HG03575 (cell line): ENCODE measurements around the gene DUSP28.

Experiments
- ATAC-seq: cut with Tn5 transposase; IDR thresholded peaks from one replicate; pipeline ENCODE4 v1.9.1; 2021; ENCODE audit not compliant: unreplicated experiment, insufficient number of reproducible peaks, low FRiP score; ENCODE audit errors: extremely low read depth

DUSP28 gene

DNA sequence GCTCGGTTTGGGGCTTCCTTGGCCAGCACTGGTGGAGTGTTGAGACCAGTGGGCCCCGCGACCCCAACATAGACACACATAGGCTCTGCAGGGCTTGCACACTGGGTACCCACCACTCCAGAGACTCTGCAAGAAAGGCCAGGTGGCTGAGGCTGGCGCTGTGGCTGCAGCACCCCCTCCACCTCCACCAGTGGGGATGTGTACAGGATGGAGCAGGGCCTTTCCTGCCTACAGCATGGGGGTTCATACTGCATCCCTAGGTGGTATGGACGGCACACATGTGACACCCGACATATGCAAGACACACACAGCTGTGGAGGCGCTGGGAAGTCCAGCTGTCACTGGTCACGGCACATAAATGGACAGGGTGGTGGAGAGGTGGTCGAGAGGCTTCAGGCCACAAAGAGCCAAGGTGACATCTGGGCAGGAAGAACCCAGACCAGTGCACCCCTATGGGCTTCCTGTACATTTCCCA lies 9.4 kb downstream of the DUSP28 start:
- no peak for ATAC-seq

DNA sequence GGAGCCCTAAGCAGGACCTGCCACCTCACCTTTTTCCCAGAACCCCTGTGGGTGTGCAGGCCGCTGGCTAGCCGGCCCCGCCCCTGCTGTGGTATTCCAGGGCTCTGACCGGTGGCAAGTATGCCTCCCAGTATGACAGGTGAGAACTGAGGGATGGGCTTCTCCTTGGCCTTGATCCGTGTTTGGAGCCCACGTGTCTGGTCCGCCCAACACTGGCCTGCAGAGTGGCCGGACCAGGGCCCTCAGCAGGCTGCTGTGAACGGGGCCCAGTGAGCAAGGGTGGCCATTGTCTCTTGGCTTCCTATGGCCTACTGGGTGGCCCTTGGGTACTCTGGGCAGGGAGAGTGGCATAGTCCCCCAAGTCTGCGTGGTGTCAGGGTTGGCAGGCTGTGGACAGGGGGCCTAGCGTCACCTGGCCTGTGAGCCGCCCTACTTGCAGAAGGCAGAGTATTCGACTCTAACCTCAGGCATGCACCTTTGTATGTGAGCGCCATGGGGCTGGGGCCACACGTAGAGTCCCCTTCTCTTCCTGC lies 9.9 kb downstream of the DUSP28 start:
- ATAC-seq, result no peak

DNA sequence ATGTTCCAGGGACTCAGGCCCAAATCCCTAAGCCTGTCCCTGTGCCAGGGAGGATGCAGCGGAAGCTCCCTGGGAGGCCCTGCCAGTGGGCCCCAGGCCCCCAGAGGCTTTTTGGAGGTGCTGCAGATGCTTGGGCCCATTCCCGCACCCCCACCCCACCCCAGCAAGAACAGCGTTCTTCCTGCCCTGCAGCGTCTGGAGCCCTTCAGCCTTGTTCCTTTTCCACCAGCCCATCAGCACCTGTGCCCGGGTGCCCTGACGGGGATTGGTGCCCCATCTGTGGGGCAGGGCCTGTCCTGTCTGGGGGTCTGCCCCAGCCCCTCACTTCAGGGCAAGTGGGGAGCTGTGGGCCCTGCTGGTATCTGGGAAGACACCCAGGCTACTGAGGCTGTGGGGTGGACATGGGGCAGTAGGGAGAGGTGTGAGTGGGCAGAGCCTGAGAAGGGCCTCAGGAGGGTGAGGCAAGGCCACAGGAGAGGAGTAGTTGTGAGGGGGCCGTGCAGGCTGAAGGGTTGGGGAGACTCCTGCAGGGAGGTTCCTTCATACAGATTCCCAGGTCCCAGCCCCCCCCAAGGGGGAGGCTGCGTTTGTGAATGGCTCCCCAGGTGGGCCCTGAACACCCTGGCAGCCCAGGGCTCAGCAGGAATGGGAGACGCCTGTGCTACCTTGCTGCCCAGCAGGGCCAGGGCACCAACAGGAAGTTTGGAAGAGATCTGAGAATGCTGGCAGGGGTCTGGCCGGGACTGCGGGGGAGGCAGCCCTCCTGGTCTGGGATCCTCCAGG lies 10.6 kb downstream of the DUSP28 start:
- no peak for ATAC-seq

DNA sequence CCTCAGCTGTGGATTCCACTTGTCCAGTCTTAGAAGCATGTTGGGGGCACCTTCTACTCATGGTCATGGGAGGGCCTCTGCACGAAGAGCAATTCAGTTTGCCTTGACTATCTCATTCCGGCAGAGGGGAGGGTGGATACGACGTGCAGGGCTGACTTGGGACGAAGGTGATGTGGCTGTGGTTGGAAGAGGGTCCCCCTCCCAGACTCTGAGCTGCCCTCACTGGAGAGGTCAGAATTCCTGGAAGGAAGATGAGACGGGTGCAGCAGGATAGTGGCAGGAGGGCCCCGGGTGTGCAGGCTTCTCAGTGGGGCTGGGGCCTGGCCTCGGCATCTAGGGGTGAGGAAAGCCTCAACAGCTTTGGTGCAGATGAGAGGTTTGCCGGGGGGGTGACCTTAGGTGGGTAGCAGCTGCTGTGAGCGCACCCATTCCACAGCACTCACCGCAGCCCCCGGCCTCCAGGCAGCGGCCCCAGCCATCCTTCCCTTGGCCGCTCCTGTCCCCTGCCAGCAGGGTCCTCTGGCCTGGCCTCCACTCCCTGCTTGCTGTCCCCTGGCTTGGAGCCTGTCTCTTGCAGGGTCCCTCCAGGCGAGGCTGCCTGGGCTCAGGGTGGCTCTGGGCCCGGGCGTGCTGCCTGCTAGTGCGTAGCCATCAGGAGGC lies 11.3 kb downstream of the DUSP28 start:
- ATAC-seq, result no peak

DNA sequence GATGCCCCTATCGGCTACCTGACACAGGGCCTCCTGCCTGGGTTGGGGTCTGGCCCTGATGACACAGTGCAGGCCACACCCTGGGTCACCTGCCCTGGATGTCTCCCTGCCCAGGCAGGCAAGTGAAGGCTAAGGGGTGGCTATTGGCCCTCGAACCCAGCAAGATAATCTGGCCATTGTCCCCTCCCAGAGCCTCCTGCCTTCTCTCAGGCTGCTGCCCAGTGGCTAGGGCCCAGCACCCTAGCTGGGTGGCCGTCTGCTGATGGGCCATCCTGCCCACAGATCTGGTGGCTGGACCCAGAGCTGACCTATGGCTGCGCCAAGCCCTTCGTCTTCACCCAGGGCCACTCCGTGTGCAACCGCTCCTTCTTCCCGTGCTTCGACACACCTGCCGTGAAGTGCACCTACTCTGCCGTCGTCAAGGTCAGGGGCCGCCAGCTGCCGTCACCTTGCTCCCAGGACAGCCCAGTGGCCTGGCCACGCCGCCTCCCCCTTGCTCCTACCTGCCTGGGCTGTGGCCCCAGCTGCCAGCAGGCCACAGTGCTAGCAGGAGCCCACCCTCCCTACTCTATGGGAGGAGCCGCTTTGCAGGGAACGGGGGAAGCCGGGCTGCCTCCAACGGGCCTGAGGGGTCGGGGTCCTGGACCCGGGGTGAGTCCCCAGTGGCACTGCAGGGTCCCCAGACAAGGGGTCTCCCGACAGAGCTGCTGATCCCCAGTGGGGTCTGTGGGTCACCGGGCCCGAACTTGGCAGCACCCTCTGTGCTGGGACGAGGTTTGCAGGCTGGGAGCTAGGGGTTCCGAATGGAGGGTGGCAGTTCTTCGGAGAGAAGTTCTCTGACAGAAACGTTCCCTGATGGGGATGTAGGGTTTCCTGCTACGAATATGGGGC lies 12.2 kb downstream of the DUSP28 start:
- no peak for ATAC-seq

DNA sequence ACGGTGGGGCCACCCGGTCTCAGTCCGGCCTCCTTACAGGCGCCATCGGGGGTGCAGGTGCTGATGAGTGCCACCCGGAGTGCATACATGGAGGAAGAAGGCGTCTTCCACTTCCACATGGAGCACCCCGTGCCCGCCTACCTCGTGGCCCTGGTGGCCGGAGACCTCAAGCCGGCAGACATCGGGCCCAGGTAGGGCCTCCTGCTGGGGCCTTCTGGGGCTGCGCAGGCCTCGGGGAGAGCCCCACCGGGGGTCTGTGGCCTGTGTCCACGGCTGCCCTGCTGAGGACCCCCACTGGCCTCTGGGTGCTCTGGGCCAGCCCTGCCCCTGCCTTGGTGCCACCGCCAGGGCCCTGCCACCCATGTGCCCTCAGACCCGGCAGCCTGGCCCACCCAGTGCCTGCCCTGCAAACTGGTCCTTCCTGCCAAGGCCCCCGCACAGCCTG lies 12.9 kb downstream of the DUSP28 start:
- no peak for ATAC-seq

DNA sequence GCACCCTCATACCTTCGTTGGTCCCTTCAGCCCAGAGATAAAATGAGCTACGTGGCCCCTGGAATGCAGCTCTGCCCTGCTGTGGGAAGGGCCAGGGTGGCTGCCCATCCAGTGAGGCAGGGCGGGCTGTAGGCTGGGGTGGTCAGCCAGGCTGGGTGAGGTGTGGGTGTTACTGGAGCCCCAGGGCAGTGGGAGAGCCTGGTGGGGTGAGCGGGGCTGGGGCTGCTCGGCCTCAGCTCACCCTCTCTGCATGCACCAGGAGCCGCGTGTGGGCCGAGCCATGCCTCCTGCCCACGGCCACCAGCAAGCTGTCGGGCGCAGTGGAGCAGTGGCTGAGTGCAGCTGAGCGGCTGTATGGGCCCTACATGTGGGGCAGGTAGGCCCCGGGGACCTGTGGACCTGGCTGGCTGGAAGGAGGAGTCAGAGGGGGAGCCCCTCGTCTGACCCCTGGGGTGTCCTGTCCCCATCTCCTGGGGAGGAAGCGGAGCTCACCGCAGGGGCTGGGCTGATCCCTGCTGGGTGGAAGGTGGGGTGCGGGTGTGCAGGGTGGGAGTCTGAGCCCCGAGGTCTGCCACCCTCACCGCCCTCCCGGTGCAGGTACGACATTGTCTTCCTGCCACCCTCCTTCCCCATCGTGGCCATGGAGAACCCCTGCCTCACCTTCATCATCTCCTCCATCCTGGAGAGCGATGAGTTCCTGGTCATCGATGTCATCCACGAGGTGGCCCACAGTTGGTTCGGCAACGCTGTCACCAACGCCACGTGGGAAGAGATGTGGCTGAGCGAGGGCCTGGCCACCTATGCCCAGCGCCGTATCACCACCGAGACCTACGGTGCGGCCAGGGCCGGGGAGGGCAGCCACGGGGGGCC lies 13.6 kb downstream of the DUSP28 start:
- no peak for ATAC-seq

DNA sequence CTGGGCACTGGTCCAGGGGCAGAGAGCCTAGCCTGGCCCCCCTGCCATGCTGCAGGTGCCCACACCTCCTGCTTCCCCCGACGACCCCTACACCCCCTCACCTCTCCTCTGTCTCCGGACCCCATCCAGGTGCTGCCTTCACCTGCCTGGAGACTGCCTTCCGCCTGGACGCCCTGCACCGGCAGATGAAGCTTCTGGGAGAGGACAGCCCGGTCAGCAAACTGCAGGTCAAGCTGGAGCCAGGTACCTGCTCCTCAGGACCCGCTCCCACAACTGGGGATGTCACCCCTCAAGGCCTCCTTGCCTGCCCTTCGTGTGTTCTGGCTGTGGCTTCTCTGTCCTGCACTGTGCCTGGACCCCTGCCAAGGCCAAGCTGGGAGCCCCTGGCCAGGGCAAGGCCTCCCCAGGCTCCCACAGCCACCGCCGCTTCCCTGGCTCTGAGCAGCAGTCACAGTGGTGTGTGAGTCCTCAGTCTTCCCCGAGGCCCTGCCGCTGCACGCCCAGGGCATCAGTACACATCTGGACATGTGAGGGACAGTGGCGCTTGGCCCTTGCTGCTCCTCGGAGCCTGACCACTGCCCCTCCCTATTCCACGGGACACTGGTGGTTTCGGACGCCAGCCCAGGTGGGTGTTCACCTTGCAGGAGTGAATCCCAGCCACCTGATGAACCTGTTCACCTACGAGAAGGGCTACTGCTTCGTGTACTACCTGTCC lies 14.4 kb downstream of the DUSP28 start:
- no peak for ATAC-seq

DNA sequence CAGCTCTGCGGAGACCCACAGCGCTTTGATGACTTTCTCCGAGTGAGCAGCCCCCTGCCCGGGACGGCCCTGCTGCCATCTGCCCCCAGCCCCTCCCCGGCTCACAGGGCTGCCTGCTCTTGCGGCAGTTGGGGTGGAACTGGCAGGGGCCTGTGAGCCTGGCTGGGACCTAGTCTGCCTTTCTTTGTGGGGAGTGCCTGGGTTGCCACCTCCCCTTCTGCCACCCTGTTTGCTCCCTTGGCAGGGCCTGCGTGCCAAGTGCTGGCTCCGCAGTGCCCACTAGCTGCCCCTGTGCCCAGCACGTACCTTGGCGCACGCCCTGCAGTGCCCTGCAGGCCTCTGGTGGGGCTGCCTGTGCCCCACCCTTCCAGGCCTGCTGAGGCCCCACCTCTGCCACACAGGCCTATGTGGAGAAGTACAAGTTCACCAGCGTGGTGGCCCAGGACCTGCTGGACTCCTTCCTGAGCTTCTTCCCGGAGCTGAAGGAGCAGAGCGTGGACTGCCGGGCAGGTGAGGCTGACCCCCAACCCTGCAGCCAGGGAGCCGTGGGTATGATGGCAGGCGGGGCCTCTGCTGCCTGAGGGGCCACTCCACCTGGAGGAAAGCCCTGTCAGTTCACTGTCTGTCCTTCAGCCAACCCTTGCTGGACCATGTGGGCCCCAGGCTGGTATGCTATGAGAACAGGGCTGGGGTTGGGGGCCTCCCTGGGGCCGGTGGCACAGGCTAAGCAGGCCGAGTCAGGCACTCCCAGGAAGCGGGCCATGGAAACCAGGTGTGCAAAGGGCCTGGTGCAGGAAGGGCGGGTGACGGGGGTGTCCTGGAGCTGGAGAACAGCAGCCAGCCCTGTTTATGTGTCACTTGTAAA lies 15.2 kb downstream of the DUSP28 start:
- ATAC-seq, result no peak

DNA sequence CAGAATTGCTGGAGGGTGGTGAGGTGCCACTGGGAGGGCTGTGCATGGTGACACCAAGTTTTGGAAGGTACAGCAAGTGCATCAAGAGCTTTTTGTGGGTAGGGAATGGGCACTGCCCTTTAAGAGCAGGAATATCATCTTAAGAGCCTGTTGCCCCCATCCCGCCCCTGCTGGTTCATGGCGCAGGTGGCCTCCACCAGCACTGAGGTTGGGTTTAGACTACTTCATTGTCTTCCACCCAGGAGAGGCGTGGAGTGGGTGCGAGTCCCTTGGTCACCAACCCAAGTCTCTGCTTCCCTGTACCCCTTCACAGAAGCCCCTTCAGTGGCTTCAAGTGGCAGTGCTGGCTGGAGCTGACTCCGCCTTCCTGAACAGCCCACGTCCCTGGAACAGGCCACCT lies 15.9 kb downstream of the DUSP28 start:
- ATAC-seq, result no peak

DNA sequence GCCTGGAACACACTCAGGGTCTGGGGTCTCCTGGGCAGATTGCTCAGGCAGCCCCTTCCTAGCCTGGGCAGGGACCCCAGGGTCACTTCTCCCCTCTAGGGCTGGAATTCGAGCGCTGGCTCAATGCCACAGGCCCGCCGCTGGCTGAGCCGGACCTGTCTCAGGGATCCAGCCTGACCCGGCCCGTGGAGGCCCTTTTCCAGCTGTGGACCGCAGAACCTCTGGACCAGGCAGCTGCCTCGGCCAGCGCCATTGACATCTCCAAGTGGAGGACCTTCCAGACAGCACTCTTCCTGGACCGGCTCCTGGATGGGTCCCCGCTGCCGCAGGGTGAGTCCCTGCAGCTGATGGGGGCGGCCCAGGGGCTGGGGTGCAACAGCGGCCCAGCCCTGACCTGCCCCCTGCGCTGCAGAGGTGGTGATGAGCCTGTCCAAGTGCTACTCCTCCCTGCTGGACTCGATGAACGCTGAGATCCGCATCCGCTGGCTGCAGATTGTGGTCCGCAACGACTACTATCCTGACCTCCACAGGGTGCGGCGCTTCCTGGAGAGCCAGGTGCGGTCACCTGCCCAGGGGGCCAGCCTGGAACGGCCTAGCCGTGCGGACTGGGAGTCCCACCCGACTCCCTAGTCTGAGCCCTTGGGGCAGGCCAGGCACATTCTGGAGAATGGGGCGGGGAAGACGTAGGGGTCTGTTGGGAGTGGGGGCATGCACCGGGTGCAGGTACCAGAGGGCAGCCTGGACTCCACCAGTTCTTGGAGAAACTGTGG lies 16.5 kb downstream of the DUSP28 start:
- no peak for ATAC-seq

DNA sequence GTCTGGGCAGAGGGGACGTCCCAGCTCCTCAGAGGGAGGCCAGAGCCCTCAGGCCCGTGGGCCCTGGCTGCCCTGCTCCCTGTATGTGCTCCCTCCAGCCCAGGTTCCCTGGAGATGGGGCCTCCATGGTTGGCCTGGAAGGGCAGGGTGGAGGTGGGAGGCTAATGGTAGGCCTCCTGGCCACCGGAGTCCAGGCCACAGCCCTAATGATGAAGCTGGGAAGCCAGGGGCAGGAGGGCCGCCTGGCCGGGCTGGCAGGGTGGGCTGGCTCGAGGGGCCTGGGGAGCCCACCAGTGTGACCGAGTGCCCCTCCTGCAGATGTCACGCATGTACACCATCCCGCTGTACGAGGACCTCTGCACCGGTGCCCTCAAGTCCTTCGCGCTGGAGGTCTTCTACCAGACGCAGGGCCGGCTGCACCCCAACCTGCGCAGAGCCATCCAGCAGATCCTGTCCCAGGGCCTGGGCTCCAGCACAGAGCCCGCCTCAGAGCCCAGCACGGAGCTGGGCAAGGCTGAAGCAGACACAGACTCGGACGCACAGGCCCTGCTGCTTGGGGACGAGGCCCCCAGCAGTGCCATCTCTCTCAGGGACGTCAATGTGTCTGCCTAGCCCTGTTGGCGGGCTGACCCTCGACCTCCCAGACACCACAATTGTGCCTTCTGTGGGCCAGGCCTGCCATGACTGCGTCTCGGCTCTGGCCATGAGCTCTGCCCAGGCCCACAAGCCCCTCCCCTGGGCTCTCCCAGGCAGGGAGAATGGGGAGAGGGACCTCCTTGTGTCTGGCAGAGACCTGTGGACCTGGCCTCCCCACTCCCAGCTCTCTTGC lies 17.3 kb downstream of the DUSP28 start:
- no peak for ATAC-seq

DNA sequence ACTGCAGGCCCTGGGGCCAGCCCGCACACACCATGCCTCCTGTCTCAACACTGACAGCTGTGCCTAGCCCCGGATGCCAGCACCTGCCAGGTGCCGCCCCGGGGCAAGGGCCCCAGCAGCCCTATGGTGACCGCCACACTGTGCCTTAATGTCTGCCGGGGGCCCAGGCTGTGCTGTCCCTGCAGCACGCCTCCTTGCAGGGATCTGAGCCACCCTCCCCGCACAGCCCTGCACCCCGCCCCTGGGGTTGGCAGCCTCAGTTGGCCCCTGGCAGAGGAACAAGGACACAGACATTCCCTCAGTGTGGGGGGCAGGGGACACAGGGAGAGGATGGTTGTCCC lies 17.9 kb downstream of the DUSP28 start:
- ATAC-seq, result no peak

DNA sequence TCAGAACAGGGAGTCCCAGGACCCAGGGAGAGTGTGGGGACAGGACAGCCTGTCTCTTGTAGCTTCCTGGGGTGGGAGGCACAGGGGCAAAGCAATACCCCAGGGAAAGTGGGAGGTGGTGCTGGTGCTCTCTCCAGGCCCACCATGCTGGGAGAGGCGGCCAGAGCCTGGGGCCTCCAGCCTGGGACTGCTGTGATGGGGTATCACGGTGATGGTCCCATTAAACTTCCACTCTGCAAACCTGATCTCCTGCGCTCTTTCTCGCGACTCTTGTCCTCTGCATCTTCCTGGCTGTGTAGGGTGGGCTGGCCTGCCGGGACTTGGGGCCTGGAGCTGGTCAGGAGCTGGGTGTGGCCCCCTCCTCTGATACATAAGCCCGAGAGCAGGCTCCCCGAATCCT lies 18.3 kb downstream of the DUSP28 start:
- ATAC-seq, result no peak

DNA sequence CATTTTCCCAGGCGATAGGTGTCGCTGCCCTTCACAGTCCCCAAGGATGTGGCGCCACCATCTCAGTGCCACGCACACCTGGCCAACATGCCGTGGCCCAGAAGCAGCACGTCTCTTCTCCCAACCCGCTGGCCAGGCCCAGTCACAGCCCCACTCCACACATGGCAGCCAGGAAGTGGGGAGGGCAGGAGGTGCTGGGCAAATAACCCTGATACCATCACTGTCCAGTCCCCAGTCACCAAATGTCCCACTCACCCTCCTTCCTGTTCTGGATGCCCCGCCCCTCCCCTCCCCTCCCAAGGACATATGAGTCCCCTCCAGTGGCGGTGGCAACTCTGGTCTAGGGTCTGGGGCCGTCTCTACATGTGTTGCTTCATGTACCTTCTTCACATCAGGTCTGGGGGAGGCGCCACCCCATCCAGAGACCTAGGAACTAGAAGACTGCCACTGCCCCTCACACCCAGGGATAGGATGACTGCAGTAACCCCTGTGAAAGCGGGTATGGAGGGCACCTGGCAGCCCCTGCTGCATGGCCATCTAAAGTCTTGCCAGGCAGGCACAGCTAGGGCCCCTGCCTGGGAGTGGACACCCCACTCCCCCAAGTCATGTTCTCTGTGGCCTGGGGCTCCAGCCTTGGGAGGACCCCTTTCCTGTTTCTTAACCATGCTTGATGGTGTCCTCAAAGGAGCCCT lies 19.1 kb downstream of the DUSP28 start:
- no peak for ATAC-seq
